Measurements from ENCODE around the gene TCHHL1. TPM values are rescaled to one million over a fixed set of nuclear protein-coding genes. Genes with fewer than 3 reads are reported as not detected.

Gene TCHHL1
- total and polyA plus RNA-seq, 9 of the 15 experiments (the other 6 are each of a cell fraction or from before 2014, with no cell fraction given), result not detected

- TF ChIP-seq PBX2 (CRISPR knock-in tag; IDR thresholded peaks at IDR 0.05; ENCODE audit: low read depth) (peak; percentile 39; the same call in 1 of the 2 replicates), PBX2 (tag; conservative IDR thresholded peaks at IDR 0.05; ENCODE audit: low read depth) (peak; percentile 94), ZNF655 (CRISPR knock-in tag; IDR thresholded peaks at IDR 0.05) (no peak), BCL6 (CRISPR knock-in tag; IDR thresholded peaks at IDR 0.05) (no peak), FOXJ3 (CRISPR knock-in tag; IDR thresholded peaks at IDR 0.05) (no peak), ILF3 (IDR thresholded peaks at IDR 0.05; ENCODE audit: borderline replicate concordance) (no peak), GATAD2B (IDR thresholded peaks at IDR 0.05; ENCODE audit: borderline replicate concordance) (no peak), L3MBTL2 (IDR thresholded peaks at IDR 0.05) (peak; percentile 76), RREB1 (CRISPR knock-in tag; IDR thresholded peaks at IDR 0.05) (no peak), ZNF280B (CRISPR knock-in tag; IDR thresholded peaks at IDR 0.05) (no peak), SREBF1 (IDR thresholded peaks at IDR 0.05; ENCODE audit: borderline replicate concordance, low read depth, low read length) (no peak), GABPA (tag; conservative IDR thresholded peaks at IDR 0.05; ENCODE audit: low read depth) (0 out of 2 replicates have a peak, but pooled peaks have one; percentile 44), MEF2A (IDR thresholded peaks at IDR 0.05; ENCODE audit: control insufficient read depth, low read depth, low read length) (no peak), CREBBP (IDR thresholded peaks at IDR 0.05; ENCODE audit: low read depth, low read length) (no peak)
Observed at GRCh38 chr1:152034654-152035538, 54.0 kb downstream of the TCHHL1 start (continued).
